NCI-H510A (cell line): ENCODE results near the gene ZDHHC13.

ENCODE experiments used
- DNase-seq: peaks from one replicate; lab custom pipeline; 2025; lab: John Stamatoyannopoulos, UW

ZDHHC13 gene

DNA sequence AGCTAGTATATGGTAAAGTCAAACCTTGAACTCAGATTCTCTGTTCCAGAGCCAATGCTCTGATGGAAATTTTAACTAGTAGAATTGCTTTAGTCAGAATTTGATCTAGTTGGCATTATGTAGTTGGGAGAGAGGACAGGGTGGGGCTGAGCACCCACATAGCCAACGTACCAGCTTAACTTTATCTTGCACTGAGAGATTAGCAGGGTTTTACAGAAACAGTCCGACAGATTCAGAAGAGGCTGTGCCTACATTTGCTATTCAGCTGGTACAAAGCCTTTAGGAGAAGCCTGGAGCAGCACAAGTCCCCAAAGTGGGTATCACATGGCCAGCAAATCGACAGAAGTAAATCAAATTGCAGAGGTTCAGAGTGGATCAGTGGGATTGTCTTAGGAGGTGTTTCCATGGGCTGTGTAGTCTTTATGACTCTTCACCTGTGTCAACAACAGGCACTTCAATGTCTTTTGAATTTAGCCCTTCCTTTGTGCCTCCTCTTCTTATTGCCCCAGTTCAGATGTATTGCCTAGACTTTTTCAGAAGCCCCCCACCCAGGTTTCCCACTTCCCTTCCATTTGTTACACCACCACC, 92.1 kb downstream of the ZDHHC13 start:
- DNase-seq = no peak

DNA sequence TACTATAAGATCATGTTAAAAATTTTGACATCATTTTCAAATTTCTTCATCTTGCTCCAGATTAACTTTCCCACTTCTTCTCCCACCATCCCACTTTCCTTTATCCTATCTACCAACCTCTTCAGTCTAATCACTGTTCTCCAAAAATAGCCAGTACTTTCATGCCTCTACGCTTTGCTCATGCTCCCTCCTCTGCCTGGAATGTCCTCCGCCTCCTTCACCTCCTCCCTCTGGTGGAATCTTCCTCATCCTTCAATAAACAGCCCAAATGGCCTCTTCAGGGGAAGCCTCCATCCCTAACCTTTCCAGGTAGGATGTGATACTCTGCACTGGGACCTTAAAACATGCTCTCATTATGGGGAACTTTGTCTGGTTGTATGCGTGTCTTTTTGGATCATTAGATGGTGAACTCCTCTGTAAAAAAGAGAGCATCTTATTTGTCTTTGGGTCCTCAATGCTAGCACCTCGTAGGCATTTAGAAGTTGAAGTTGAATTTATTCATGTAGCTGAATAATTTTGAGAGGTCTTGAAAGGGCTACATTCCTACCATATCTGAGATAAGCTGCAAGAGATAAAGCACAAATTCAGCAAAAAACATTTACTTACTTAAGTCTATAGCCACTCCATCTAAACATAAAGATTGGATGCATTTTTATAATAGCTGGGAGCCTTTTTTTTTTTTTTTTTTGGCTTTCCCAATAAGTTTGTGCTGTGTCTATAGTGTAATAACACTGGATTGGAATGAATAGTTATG, 92.8 kb downstream of the ZDHHC13 start:
- DNase-seq = no peak

DNA sequence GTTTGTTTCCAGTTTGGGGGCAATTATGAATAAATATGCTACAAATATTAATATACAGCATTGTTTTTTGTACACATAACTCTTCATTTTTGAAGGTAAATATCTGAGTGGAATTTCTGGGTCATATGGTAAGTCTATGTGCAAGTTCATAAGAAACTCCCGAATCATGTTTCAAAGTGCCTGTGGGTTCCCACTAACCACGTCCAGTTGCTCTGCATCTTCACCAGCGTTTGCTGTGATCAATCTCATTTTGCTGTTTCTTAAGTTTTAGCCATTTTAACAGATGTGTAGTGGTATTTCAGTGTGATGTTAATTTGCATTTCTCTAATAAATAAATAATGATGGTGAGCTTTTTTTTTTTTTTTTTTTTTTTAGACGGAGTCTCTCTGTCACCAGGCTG, 99.1 kb downstream of the ZDHHC13 start:
- DNase-seq = no peak

DNA sequence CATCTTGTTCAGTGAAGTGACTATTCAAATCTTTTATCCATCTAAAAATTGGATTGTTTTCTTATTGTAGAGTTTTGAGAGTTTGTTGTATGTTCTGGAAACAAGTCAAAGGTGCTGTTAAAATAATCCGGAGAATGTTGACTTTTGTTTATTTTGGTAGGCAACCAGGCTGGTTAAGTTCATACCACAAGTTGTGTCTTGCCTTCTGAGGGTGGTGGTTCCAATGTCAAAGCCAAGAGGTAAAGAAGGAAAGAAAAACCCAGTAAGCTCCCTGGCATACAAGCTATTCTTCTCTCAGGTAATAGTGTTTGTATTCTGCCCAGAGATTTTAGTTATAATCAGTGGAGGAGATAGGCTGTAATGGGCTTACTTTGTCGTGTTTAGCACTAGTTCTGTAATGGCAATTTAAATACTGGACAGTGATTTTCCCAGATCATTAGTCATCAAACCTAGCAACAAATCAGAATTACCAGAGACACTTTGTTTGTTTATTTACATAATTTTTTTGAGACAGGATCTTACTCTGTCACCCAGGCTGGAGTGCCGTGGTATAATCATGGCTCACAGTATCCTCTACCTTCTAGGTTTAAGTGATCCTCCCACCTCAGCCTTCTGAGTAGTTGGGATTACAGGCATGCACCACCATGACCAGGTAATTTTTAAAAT, 99.9 kb downstream of the ZDHHC13 start:
- DNase-seq = no peak

DNA sequence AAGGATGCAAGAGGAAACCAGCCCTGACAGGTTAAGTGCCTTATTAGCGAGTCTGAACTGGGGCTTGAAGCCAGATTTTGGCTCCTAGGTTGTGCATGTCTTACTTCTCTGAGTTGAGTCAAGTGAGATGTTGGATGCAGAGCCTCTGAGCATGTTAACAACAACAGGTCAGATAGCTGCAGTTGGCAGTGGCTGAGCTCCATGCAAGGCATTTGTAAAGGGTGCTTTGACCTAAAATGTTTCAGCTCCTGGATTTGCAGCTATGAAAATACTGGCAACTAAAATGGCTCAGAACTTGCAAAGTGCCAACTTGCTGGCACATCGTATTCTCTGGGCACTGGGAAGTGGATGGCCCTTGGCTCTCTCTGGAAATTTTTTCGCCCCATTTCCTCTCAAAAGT, 101.2 kb downstream of the ZDHHC13 start:
- DNase-seq = no peak

DNA sequence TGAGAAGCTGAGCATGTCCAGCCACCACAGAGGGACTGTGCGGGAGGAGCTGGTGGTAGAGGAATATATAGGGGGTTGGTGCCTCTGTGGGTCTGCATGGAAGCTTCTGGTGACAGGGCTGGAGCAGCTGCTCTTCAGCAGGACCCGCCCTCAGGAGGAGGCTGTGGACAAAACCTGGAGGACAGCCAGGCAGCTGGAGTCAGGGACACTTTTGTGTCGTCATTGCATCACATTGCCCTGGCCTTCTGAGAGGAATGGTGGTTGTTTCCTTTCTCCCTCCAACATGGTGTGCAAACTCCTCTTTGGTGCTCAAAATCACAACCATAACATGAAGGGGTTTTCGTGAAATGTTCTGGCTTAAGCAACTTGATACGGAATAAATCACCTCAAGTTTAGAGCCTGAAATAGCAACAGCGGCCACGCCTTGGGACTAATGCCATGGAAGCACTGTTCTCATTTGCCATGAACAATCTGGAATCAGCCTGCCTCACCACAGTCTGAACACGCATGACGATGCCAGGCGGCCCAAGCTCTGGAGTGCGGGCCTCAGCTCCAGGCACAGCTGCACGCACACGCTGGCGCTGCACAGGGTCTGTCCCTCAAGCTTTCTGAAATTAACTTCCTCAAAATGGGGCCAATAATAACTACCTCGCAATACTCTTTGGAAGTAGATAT, 102.0 kb downstream of the ZDHHC13 start:
- peak; percentile 23 for DNase-seq

DNA sequence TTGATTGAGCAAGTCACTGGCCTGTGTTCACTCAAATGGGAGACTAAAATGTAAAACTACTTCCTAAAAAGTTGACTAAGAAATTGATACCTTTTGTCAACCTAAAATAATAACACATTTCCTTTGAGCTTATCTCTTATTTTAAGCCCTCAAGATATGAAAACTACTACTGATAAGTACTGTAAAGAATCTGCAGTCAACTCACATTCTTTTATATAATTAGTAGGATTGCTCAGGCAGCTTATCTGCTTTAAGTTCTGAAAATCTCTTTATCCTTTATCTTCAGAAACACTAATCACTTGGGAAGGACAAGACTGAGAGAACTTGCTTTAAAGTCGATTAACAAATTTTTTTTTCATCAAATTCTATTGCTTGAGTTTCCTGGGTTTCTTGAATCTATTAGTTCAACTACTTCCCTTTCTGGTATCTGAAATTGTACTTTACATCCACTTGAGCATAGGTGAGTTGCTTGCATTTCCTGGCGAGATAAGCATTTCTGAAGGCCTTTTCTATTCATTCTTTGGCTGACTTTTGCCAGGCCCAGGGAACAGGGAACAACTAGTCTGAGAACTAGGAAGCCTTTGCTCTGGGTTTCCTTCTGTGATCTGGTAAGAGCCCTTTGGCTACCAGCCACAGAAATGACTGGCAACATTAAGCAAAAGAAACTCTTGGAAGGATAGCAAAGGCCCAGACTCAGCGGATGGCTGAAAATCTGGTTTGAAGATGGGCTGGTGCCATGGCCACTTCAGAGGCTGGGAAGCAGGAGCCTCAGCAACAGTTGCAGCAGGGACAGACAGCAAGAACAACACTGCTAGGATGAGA, 104.1 kb downstream of the ZDHHC13 start:
- no peak for DNase-seq

DNA sequence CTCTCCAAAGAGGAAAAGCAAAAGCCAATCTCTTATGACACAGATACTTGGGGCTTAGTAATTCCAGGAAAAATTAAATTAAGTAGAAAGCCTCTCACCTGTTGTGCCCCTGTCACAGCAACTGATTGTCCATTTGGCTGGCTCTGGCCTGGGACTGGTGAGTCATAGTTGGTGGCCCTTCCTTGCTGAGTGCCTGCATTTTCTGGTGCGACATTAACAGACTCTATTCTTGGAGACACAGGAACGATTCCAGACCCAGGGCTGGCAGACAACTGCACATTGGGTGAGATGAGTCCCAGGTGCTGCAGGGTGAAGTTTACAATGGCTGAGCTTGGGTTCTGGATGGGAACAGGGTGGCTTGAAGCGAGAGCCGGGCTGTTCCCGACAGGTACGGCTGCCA, 108.2 kb downstream of the ZDHHC13 start:
- no peak for DNase-seq

DNA sequence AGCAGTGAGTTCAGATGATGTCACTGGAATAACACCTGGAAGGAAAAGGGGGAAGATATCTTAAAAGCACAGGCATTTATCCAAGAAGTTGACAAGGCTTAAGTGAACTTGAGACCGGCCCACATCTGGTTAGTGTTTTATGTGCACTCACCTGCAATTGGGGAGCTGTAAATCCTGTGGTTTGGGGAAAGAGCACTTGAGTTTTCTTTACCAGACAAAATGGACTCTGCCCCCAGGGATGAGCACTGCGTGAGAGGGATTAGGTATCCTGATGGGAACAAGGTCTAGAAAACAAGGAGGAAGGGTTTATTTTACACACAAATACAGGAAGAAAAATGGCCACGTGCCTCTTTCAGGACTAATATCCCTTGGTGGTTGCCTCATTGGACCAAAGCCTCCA, 108.6 kb downstream of the ZDHHC13 start:
- no peak for DNase-seq
